Measurements from ENCODE around the gene RWDD4. TPM values are rescaled to one million over a fixed set of nuclear protein-coding genes. Genes with fewer than 3 reads are reported as not detected.
A peak's percentile ranks its signal among the peaks of the same experiment; 100 is the strongest.

Gene RWDD4
- total and polyA plus RNA-seq, 9 of the 15 experiments (the other 6 are each of a cell fraction or from before 2014, with no cell fraction given): 8.4 to 32.5 (median 24.2) TPM

DNA sequence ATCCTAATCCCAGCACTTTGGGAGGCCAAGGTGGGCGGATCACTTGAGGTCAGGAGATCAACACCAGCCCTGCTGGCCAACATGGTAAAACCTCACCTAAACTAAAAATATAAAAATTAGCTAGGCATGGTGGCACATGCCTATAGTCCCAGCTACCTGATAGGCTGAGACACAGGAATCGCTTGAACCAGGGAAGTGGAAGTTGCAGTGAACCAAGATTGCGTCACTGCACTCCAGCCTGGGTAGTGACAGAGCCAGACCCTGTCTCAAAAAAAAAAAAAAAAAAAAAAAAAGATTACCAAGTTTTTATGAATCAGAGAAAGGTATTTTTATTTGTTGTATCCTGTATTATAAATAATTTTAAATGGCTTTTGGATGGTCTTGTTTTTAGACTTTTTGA, 15.2 kb upstream of the RWDD4 start:
- CTCF ChIA-PET (ENCODE audit: low intra/inter-chr PET ratio): no interaction called here

More for the DNA sequence above, 15.2 kb upstream of the RWDD4 start:
- H3K9me1 ChIP-seq (ENCODE audit: control insufficient read depth, insufficient read depth, low read length): no peaks in the 10 kb centered on the region
- peaks cover 49% of the 10 kb centered on the region; the same call in 2 of the 3 replicates for H3K36me3 ChIP-seq (ENCODE audit: control insufficient read depth, insufficient read depth, low read length)
- DNase-seq (ENCODE audit: extremely low read depth in 1 of 4, low spot score in 3 of 4): no peak
- H3K9ac ChIP-seq (ENCODE audit: insufficient read depth in 1 of 2, low read depth in 2 of 2, low read length in 2 of 2): no peak overlapping the region
- intact Hi-C loops (cut with micrococcal nuclease): no loop called here
- H2AFZ ChIP-seq (ENCODE audit: low read depth, low read length): no peak overlapping the region
- H4K20me1 ChIP-seq (replicated peaks; ENCODE audit: control insufficient read depth, insufficient read depth, low read length): no peaks in the 10 kb centered on the region
- TF ChIP-seq CEBPB (tag; IDR thresholded peaks at IDR 0.05) (peak; percentile 43; the same call in 1 of the 2 replicates), KHSRP (IDR thresholded peaks at IDR 0.05) (no peak), THRAP3 (IDR thresholded peaks at IDR 0.05; ENCODE audit: borderline replicate concordance) (no peak), ATF3 (IDR thresholded peaks at IDR 0.05) (0 out of 2 replicates have a peak, but pooled peaks have one; percentile 22), ATF3 (CRISPR knock-in tag; conservative IDR thresholded peaks at IDR 0.05) (no peak), CEBPG (CRISPR knock-in tag; IDR thresholded peaks at IDR 0.05) (peak; percentile 47), CEBPG (tag; conservative IDR thresholded peaks at IDR 0.05 in 1 of 2, IDR thresholded peaks at IDR 0.05 in 1 of 2) (peak in 1 of 2 experiments; percentile 27; a peak in 1 of 4 replicates), SMAD2 (IDR thresholded peaks at IDR 0.05; ENCODE audit: low read depth, low read length) (no peak), RBM17 (IDR thresholded peaks at IDR 0.05; ENCODE audit: borderline replicate concordance, low read depth, low read length) (no peak)
- TF ChIP-seq, protein P1, sequence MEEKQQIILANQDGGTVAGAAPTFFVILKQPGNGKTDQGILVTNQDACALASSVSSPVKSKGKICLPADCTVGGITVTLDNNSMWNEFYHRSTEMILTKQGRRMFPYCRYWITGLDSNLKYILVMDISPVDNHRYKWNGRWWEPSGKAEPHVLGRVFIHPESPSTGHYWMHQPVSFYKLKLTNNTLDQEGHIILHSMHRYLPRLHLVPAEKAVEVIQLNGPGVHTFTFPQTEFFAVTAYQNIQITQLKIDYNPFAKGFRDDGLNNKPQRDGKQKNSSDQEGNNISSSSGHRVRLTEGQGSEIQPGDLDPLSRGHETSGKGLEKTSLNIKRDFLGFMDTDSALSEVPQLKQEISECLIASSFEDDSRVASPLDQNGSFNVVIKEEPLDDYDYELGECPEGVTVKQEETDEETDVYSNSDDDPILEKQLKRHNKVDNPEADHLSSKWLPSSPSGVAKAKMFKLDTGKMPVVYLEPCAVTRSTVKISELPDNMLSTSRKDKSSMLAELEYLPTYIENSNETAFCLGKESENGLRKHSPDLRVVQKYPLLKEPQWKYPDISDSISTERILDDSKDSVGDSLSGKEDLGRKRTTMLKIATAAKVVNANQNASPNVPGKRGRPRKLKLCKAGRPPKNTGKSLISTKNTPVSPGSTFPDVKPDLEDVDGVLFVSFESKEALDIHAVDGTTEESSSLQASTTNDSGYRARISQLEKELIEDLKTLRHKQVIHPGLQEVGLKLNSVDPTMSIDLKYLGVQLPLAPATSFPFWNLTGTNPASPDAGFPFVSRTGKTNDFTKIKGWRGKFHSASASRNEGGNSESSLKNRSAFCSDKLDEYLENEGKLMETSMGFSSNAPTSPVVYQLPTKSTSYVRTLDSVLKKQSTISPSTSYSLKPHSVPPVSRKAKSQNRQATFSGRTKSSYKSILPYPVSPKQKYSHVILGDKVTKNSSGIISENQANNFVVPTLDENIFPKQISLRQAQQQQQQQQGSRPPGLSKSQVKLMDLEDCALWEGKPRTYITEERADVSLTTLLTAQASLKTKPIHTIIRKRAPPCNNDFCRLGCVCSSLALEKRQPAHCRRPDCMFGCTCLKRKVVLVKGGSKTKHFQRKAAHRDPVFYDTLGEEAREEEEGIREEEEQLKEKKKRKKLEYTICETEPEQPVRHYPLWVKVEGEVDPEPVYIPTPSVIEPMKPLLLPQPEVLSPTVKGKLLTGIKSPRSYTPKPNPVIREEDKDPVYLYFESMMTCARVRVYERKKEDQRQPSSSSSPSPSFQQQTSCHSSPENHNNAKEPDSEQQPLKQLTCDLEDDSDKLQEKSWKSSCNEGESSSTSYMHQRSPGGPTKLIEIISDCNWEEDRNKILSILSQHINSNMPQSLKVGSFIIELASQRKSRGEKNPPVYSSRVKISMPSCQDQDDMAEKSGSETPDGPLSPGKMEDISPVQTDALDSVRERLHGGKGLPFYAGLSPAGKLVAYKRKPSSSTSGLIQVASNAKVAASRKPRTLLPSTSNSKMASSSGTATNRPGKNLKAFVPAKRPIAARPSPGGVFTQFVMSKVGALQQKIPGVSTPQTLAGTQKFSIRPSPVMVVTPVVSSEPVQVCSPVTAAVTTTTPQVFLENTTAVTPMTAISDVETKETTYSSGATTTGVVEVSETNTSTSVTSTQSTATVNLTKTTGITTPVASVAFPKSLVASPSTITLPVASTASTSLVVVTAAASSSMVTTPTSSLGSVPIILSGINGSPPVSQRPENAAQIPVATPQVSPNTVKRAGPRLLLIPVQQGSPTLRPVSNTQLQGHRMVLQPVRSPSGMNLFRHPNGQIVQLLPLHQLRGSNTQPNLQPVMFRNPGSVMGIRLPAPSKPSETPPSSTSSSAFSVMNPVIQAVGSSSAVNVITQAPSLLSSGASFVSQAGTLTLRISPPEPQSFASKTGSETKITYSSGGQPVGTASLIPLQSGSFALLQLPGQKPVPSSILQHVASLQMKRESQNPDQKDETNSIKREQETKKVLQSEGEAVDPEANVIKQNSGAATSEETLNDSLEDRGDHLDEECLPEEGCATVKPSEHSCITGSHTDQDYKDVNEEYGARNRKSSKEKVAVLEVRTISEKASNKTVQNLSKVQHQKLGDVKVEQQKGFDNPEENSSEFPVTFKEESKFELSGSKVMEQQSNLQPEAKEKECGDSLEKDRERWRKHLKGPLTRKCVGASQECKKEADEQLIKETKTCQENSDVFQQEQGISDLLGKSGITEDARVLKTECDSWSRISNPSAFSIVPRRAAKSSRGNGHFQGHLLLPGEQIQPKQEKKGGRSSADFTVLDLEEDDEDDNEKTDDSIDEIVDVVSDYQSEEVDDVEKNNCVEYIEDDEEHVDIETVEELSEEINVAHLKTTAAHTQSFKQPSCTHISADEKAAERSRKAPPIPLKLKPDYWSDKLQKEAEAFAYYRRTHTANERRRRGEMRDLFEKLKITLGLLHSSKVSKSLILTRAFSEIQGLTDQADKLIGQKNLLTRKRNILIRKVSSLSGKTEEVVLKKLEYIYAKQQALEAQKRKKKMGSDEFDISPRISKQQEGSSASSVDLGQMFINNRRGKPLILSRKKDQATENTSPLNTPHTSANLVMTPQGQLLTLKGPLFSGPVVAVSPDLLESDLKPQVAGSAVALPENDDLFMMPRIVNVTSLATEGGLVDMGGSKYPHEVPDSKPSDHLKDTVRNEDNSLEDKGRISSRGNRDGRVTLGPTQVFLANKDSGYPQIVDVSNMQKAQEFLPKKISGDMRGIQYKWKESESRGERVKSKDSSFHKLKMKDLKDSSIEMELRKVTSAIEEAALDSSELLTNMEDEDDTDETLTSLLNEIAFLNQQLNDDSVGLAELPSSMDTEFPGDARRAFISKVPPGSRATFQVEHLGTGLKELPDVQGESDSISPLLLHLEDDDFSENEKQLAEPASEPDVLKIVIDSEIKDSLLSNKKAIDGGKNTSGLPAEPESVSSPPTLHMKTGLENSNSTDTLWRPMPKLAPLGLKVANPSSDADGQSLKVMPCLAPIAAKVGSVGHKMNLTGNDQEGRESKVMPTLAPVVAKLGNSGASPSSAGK (IDR thresholded peaks at IDR 0.05): no peak
- in situ Hi-C loops (cut with MboI): loop anchor here (5.0 kb wide), 1 partner anchor 73 kb away; no protein-coding TSS in a partner anchor
- no peaks in the 10 kb centered on the region for H3K9me3 ChIP-seq (replicated peaks; ENCODE audit: control insufficient read depth, insufficient read depth, low read depth, low read length)
- H3K4me2 ChIP-seq (ENCODE audit: insufficient read depth, low read length): no peak overlapping the region
- FAIRE-seq: no peak
- no peak overlapping the region for H3K4me3 ChIP-seq
- H3K79me2 ChIP-seq (ENCODE audit: control insufficient read depth, insufficient read depth, low read length): no peaks in the 10 kb centered on the region
- no TSS peak for BruUV-seq (replicated peaks)
- POLR2A ChIA-PET: no interaction called here
- no peak overlapping the region for H3K27ac ChIP-seq (ENCODE audit: extremely low read depth, low read depth, low read length)
- WGBS (ENCODE audit: insufficient coverage, low coverage, missing lambda C conversion rate): 94% methylated on average over 2 of the region's 3 CpGs
- H3K27me3 ChIP-seq (ENCODE audit: control insufficient read depth in 2 of 2, insufficient read depth in 2 of 2, low read length in 2 of 2): no peaks in the 10 kb centered on the region
- ATAC-seq: peak; percentile 53; the same call in 2 of the 3 replicates
- H3K4me1 ChIP-seq (replicated peaks in 1 of 2; ENCODE audit: control insufficient read depth in 2 of 2, insufficient read depth in 2 of 2, low read length in 2 of 2): no peaks in the 10 kb centered on the region
